IMR-90 (cell line): Measurements from ENCODE around the gene TBC1D17. TPM values are rescaled to one million over a fixed set of nuclear protein-coding genes. Genes with fewer than 3 reads are reported as not detected.

Experiments used
- ATAC-seq: fragments of 200-7000 bp; cut with Tn5 transposase; 2 replicates; pipeline ENCODE4 v1.9.1; 2020; ENCODE audit warnings: low read depth, mild to moderate bottlenecking, moderate library complexity
- BruUV-seq: library from RNA; stranded (reverse); fragments of 400-500 nt; replicated peaks from 2 replicates; lab custom pipeline; 2021; lab: Mats Ljungman, UMichigan
- CTCF ChIA-PET: fragments of 300-600 bp; formaldehyde crosslinking; extraction: SDS; loops from one replicate; lab custom pipeline; 2021; ENCODE audit warnings: antibody characterized with exemption; lab: Yijun Ruan, JAX
- POLR2A ChIA-PET: fragments of 300-600 bp; sonication (Branson Sonifier 250); formaldehyde crosslinking; loops from one replicate; lab custom pipeline; 2022; ENCODE audit warnings: antibody characterized with exemption; ENCODE audit not compliant: unreplicated experiment; lab: Charles Lee
- DNase-seq: peaks from one replicate; pipeline ENCODE4 v3.0.0; 2013
- H2AFZ ChIP-seq: replicated peaks from 2 replicates; pipeline ENCODE3; 2013; ENCODE audit warnings: low read length, mild to moderate bottlenecking; ENCODE audit not compliant: poor library complexity
- H2AK5ac ChIP-seq: 2 replicates; pipeline ENCODE4 v1.6.1; 2013; ENCODE audit warnings: low read depth, low read length, inconsistent platforms
- H2AK9ac ChIP-seq: replicated peaks from 2 replicates; pipeline ENCODE3; 2013; ENCODE audit warnings: mild to moderate bottlenecking, low read depth, low read length, moderate library complexity; ENCODE audit not compliant: poor library complexity
- H2BK120ac ChIP-seq: 2 replicates; pipeline ENCODE4 v1.6.1; 2013; ENCODE audit warnings: low read depth, low read length, inconsistent platforms
- H2BK15ac ChIP-seq: 3 replicates; pipeline ENCODE4 v1.6.1; 2013; ENCODE audit warnings: low read depth, low read length, inconsistent platforms
- H2BK20ac ChIP-seq: 2 replicates; pipeline ENCODE4 v1.6.1; 2013; ENCODE audit warnings: low read depth, mild to moderate bottlenecking, inconsistent platforms, low read length, moderate library complexity
- H2BK5ac ChIP-seq: 2 replicates; pipeline ENCODE4 v1.6.1; 2013; ENCODE audit warnings: mild to moderate bottlenecking, low read depth, low read length, inconsistent platforms; ENCODE audit not compliant: poor library complexity, severe bottlenecking
- H3K14ac ChIP-seq: replicated peaks from 2 replicates; pipeline ENCODE4 v1.6.1; 2013; ENCODE audit warnings: low read depth, low read length, inconsistent platforms
- H3K18ac ChIP-seq: 2 replicates; pipeline ENCODE4 v1.6.1; 2013; ENCODE audit warnings: low read depth, low read length, control low read depth
- H3K23ac ChIP-seq: 2 replicates; pipeline ENCODE4 v1.6.1; 2013; ENCODE audit warnings: low read depth, low read length, inconsistent platforms
- H3K27ac ChIP-seq: 2 replicates; pipeline ENCODE4 v1.5.1; 2013; ENCODE audit warnings: mild to moderate bottlenecking, control low read depth, low read length; ENCODE audit not compliant: insufficient read depth
- H3K27me3 ChIP-seq: 2 replicates; pipeline ENCODE4 v1.6.1; 2013; ENCODE audit warnings: low read length; ENCODE audit not compliant: control insufficient read depth, insufficient read depth
- H3K36me3 ChIP-seq: 2 replicates; pipeline ENCODE4 v1.6.1; 2013; ENCODE audit warnings: low read length, mixed read lengths; ENCODE audit not compliant: control insufficient read depth, insufficient read depth
- H3K4ac ChIP-seq: 2 replicates; pipeline ENCODE4 v1.6.1; 2013; ENCODE audit warnings: low read depth, low read length, inconsistent platforms
- H3K4me1 ChIP-seq: 2 replicates; pipeline ENCODE4 v1.6.1; 2013; ENCODE audit warnings: low read length, mixed read lengths; ENCODE audit not compliant: control insufficient read depth, insufficient read depth
- H3K4me2 ChIP-seq: 2 replicates; pipeline ENCODE4 v1.6.1; 2013; ENCODE audit warnings: low read depth, mild to moderate bottlenecking, control low read depth, low read length, moderate library complexity
- H3K4me3 ChIP-seq: 2 replicates; pipeline ENCODE4 v1.5.1; 2013; ENCODE audit warnings: low read depth, mild to moderate bottlenecking, control low read depth, low read length, moderate library complexity; ENCODE audit not compliant: insufficient read depth
- H3K56ac ChIP-seq: 2 replicates; pipeline ENCODE4 v1.6.1; 2013; ENCODE audit warnings: low read length, inconsistent platforms; ENCODE audit not compliant: insufficient read depth; ENCODE audit errors: extremely low read depth
- H3K79me1 ChIP-seq, 2 experiments: 2 replicates each; pipeline ENCODE4 v1.6.1; 2013; ENCODE audit warnings: low read length in 2 of 2, inconsistent platforms in 1 of 2, low read depth in 1 of 2
- H3K9ac ChIP-seq: 2 replicates; pipeline ENCODE4 v1.6.1; 2013; ENCODE audit warnings: low read depth, low read length, control low read depth
- H3K9me1 ChIP-seq: 2 replicates; pipeline ENCODE4 v1.6.1; 2013; ENCODE audit warnings: low read length, inconsistent platforms; ENCODE audit not compliant: insufficient read depth
- H3K9me3 ChIP-seq: 2 replicates; pipeline ENCODE4 v1.6.1; 2013; ENCODE audit warnings: low read length; ENCODE audit not compliant: control insufficient read depth, insufficient read depth
- H4K20me1 ChIP-seq: 2 replicates; pipeline ENCODE4 v1.6.1; 2013; ENCODE audit warnings: low read length, inconsistent platforms; ENCODE audit not compliant: insufficient read depth
- H4K5ac ChIP-seq: 2 replicates; pipeline ENCODE4 v1.6.1; 2013; ENCODE audit warnings: mild to moderate bottlenecking, low read depth, low read length, control low read depth
- H4K8ac ChIP-seq, 2 experiments: 2 replicates each; pipeline ENCODE4 v1.6.1; 2013; ENCODE audit warnings: low read depth in 2 of 2, low read length in 2 of 2, control low read depth in 1 of 2, inconsistent platforms in 1 of 2
- H4K91ac ChIP-seq: 2 replicates; pipeline ENCODE4 v1.6.1; 2013; ENCODE audit warnings: low read depth, low read length, inconsistent platforms; ENCODE audit not compliant: insufficient read depth
- BHLHE40 ChIP-seq: fragments of 150-350 bp; IDR thresholded peaks from 2 replicates; pipeline ENCODE4 v1.6.1; 2016; ENCODE audit warnings: mild to moderate bottlenecking, low read depth, low read length
- CEBPB ChIP-seq: IDR thresholded peaks from 2 replicates; pipeline ENCODE4 v1.6.1; 2012; ENCODE audit warnings: low read depth, low read length, improper control_type of control experiment
- CHD1 ChIP-seq: IDR thresholded peaks from 2 replicates; pipeline ENCODE4 v1.6.1; 2012; ENCODE audit warnings: low read depth, low read length, improper control_type of control experiment
- CTCF ChIP-seq: conservative IDR thresholded peaks from 2 replicates; pipeline ENCODE4 v1.5.1; 2012; ENCODE audit warnings: mild to moderate bottlenecking, low read depth, low read length, improper control_type of control experiment
- ELK1 ChIP-seq: fragments of 150-350 bp; IDR thresholded peaks from 2 replicates; pipeline ENCODE4 v1.6.1; 2016; ENCODE audit warnings: low read depth, mild to moderate bottlenecking, low read length, moderate library complexity, borderline replicate concordance
- FOS ChIP-seq: fragments of 150-350 bp; IDR thresholded peaks from 2 replicates; pipeline ENCODE4 v1.6.1; 2016; ENCODE audit warnings: low read depth, low read length
- MAFK ChIP-seq: IDR thresholded peaks from 2 replicates; pipeline ENCODE4 v1.6.1; 2012; ENCODE audit warnings: low read depth, low read length, improper control_type of control experiment
- MAZ ChIP-seq: IDR thresholded peaks from 2 replicates; pipeline ENCODE4 v1.6.1; 2012; ENCODE audit warnings: low read depth, mild to moderate bottlenecking, low read length, improper control_type of control experiment, moderate library complexity, borderline replicate concordance
- MXI1 ChIP-seq: IDR thresholded peaks from 2 replicates; pipeline ENCODE4 v1.6.1; 2012; ENCODE audit warnings: low read depth, mild to moderate bottlenecking, low read length, moderate library complexity, borderline replicate concordance
- NFE2L2 ChIP-seq: fragments of 150-350 bp; IDR thresholded peaks from 2 replicates; pipeline ENCODE4 v1.6.1; 2016; ENCODE audit warnings: low read depth, mild to moderate bottlenecking, low read length
- POLR2A ChIP-seq: IDR thresholded peaks from 2 replicates; pipeline ENCODE4 v1.6.1; 2012; ENCODE audit warnings: mild to moderate bottlenecking, low read depth, low read length
- RAD21 ChIP-seq: IDR thresholded peaks from 2 replicates; pipeline ENCODE4 v1.6.1; 2012; ENCODE audit warnings: low read length, improper control_type of control experiment
- RCOR1 ChIP-seq: IDR thresholded peaks from 2 replicates; pipeline ENCODE4 v1.6.1; 2012; ENCODE audit warnings: mild to moderate bottlenecking, low read length, improper control_type of control experiment; ENCODE audit not compliant: insufficient replicate concordance
- RFX5 ChIP-seq: IDR thresholded peaks from 2 replicates; pipeline ENCODE4 v1.8.0; 2012; ENCODE audit warnings: low read depth, mild to moderate bottlenecking, low read length, moderate library complexity
- SMC3 ChIP-seq: fragments of 150-350 bp; IDR thresholded peaks from 2 replicates; pipeline ENCODE4 v1.6.1; 2016; ENCODE audit warnings: low read depth, mild to moderate bottlenecking, antibody characterized with exemption, low read length, moderate library complexity
- USF2 ChIP-seq: fragments of 150-350 bp; IDR thresholded peaks from 2 replicates; pipeline ENCODE4 v1.6.1; 2017; ENCODE audit warnings: mild to moderate bottlenecking, antibody characterized with exemption, low read length, low read depth
- WGBS, 2 experiments: methylation state at CpG; one replicate each; pipeline versions ENCODE4 v1.1.5 to v1.1.7; 2013; ENCODE audit warnings: missing lambda C conversion rate in 2 of 2; ENCODE audit not compliant: insufficient read length in 1 of 2; ENCODE audit errors: extremely low coverage in 2 of 2; 5-methylcytosine and 5-hydroxymethylcytosine counted together
- dilution Hi-C: fragments of 300-500 bp; cut with HindIII; formaldehyde crosslinking; loops from one replicate; pipeline ENCODE4 v1.14.3; 2018; ENCODE audit warnings: low sequenced_read_pairs; ENCODE audit not compliant: unreplicated experiment
- in situ Hi-C: fragments of 300-500 bp; cut with MboI; formaldehyde crosslinking; loops from 3 replicates; pipeline ENCODE4 v1.14.3; 2019; ENCODE audit warnings: low sequenced_read_pairs, inconsistent platforms, mixed read lengths
- intact Hi-C: fragments of 100-400 bp; cut with micrococcal nuclease; formaldehyde crosslinking; loops from 2 replicates; pipeline ENCODE4 v1.10.0; 2022
- polyA plus RNA-seq, 3 experiments: library from polyadenylated mRNA; depleted of rRNA; stranded (reverse); fragments of >200 nt; gene quantifications; 2 replicates each; pipeline ENCODE4 v1.2.3, GENCODE V29; 2012; ENCODE audit warnings: low replicate concordance in 1 of 3
- total RNA-seq: library from RNA; depleted of rRNA; stranded (reverse); fragments of >200 nt; gene quantifications from 2 replicates; pipeline ENCODE4 v1.2.3, GENCODE V29; 2012

The TBC1D17 gene
- total and polyA plus RNA-seq, 2 of the 4 experiments (the other 2 are of a cell fraction) = 1.1 to 27.8 TPM

- H3K4me3 ChIP-seq = no peak overlapping the region
- H3K18ac ChIP-seq = no peak overlapping the region
- peaks cover 6% of the 10 kb centered on the region; the same call in 1 of the 2 replicates for H3K9me3 ChIP-seq
- H2BK120ac ChIP-seq = no peak overlapping the region
- no peak overlapping the region for H4K91ac ChIP-seq
- H3K9me1 ChIP-seq = peaks cover 8% of the 10 kb centered on the region
- H3K9ac ChIP-seq = no peak overlapping the region
- TF ChIP-seq MAFK = no peak
- TF ChIP-seq RCOR1 = no peak
- TF ChIP-seq SMC3 = no peak
- no peak for TF ChIP-seq MAZ
- TF ChIP-seq RFX5 = no peak
- no peak for TF ChIP-seq CHD1
- TF ChIP-seq POLR2A = no peak
- no peak for TF ChIP-seq USF2
- TF ChIP-seq FOS = no peak
- TF ChIP-seq CEBPB = no peak
- TF ChIP-seq NFE2L2 = no peak
- no peak for TF ChIP-seq ELK1
- no peak for TF ChIP-seq CTCF
- no peak for TF ChIP-seq RAD21
- no peak for TF ChIP-seq BHLHE40
- TF ChIP-seq MXI1 = no peak
- ATAC-seq (no peak), DNase-seq (no peak)
- no peak overlapping the region for H2AK9ac ChIP-seq
- H2BK5ac ChIP-seq = no peak overlapping the region
- H3K27me3 ChIP-seq = no peaks in the 10 kb centered on the region
- BruUV-seq = no TSS peak
- no peak overlapping the region for H3K27ac ChIP-seq
- dilution Hi-C loops = no loop called here
- H4K8ac ChIP-seq = no peak overlapping the region
- ChIA-PET CTCF (no interaction called here), POLR2A (no interaction called here)
- no peak overlapping the region for H3K14ac ChIP-seq
- no peak overlapping the region for H3K4me2 ChIP-seq
- no peak overlapping the region for H3K23ac ChIP-seq
- H3K36me3 ChIP-seq = peaks cover 53% of the 10 kb centered on the region
- H2BK15ac ChIP-seq = no peak overlapping the region
- no peaks in the 10 kb centered on the region; the same call in 1 of the 2 replicates for H4K20me1 ChIP-seq
- no peak overlapping the region for H4K5ac ChIP-seq
- H3K4me1 ChIP-seq = peaks cover 6% of the 10 kb centered on the region
- in situ Hi-C loops = no loop called here
- intact Hi-C loops = no loop called here
- WGBS, 2 experiments = 100% methylated on average over 2 of the region's 10 CpGs; no CpG with 5 or more reads in 1 of the 2 experiments
- no peak overlapping the region for H2AK5ac ChIP-seq
- H3K4ac ChIP-seq = no peak overlapping the region
- peaks cover 18 to 39% of the 10 kb centered on the region in 2 experiments for H3K79me1 ChIP-seq
- no peak overlapping the region for H2AFZ ChIP-seq
- H2BK20ac ChIP-seq = no peak overlapping the region
- H3K56ac ChIP-seq = no peak overlapping the region
These were observed 2.8 kb downstream of the TBC1D17 start for GRCh38 chr19:49880162-49880869.
